GM12878 (cell line): Measurements from ENCODE around the gene ARMC2.

ENCODE experiments used
- BMI1 ChIP-seq: fragments of 450-650 bp; IDR thresholded peaks from 2 replicates; pipeline ENCODE4 v1.6.1; 2016; ENCODE audit warnings: mild to moderate bottlenecking, moderate library complexity, borderline replicate concordance
- CEBPB ChIP-seq, 2 experiments: fragments of 150-350 bp in 1 of 2; IDR thresholded peaks; 2 replicates each; pipeline ENCODE4 v1.6.1; 2012 to 2014; ENCODE audit warnings: low read depth in 2 of 2, low read length in 2 of 2, borderline replicate concordance in 1 of 2, inconsistent platforms in 1 of 2
- EP300 ChIP-seq, 2 experiments: fragments of 150-350 bp in 1 of 2; IDR thresholded peaks; 2 replicates each; pipeline ENCODE4 v1.6.1; 2011 to 2012; ENCODE audit warnings: low read depth in 2 of 2, low read length in 2 of 2, borderline replicate concordance in 1 of 2, improper control_type of control experiment in 1 of 2, inconsistent platforms in 1 of 2; ENCODE audit not compliant: control insufficient read depth in 1 of 2
- EZH2 ChIP-seq: IDR thresholded peaks from 2 replicates; pipeline ENCODE4 v1.6.1; 2012; ENCODE audit warnings: low read depth, mild to moderate bottlenecking, control low read depth, inconsistent platforms, low read length, borderline replicate concordance; ENCODE audit not compliant: control insufficient read depth
- JUND ChIP-seq: IDR thresholded peaks from 2 replicates; pipeline ENCODE4 v1.6.1; 2012; ENCODE audit warnings: low read depth, mild to moderate bottlenecking, low read length, improper control_type of control experiment, moderate library complexity
- MEF2A ChIP-seq: IDR thresholded peaks from 2 replicates; pipeline ENCODE4 v1.6.1; 2011; ENCODE audit warnings: low read depth, mild to moderate bottlenecking, low read length, moderate library complexity; ENCODE audit not compliant: insufficient read depth
- MYC ChIP-seq: IDR thresholded peaks from 2 replicates; pipeline ENCODE4 v1.6.1; 2011; ENCODE audit warnings: mild to moderate bottlenecking, low read length, moderate library complexity, inconsistent platforms; ENCODE audit not compliant: insufficient read depth, insufficient replicate concordance, insufficient read length, severe bottlenecking
- POLR2A ChIP-seq: IDR thresholded peaks from 2 replicates; pipeline ENCODE4 v1.6.1; 2011; ENCODE audit warnings: low read depth, mild to moderate bottlenecking, low read length
- RAD21 ChIP-seq: IDR thresholded peaks from 2 replicates; pipeline ENCODE4 v1.6.1; 2011; ENCODE audit warnings: mild to moderate bottlenecking, low read depth, low read length, moderate library complexity; ENCODE audit not compliant: insufficient read depth
- SIN3A ChIP-seq: IDR thresholded peaks from 2 replicates; pipeline ENCODE4 v1.6.1; 2012; ENCODE audit warnings: low read depth, low read length, improper control_type of control experiment
- SP1 ChIP-seq: IDR thresholded peaks from one replicate; pipeline ENCODE4 v1.6.1; 2011; ENCODE audit warnings: low read depth, low read length
- USF1 ChIP-seq: IDR thresholded peaks from 2 replicates; pipeline ENCODE4 v1.6.1; 2011; ENCODE audit warnings: borderline replicate concordance, low read depth, mild to moderate bottlenecking, moderate library complexity, mixed read lengths, low read length; ENCODE audit not compliant: insufficient read depth; ENCODE audit errors: extremely low read length
- TF ChIP-seq, protein P1 (sequence below): fragments of 450-650 bp; IDR thresholded peaks from 2 replicates; pipeline ENCODE4 v1.6.1; 2016; ENCODE audit warnings: mild to moderate bottlenecking, moderate library complexity, borderline replicate concordance
- TF ChIP-seq, protein P2 (sequence below), 3 experiments: IDR thresholded peaks in 2 of 3; conservative IDR thresholded peaks in 1 of 3; 2 replicates each; pipeline ENCODE4 v1.5.1; 2011; ENCODE audit warnings: low read depth in 3 of 3, low read length in 3 of 3, mild to moderate bottlenecking in 3 of 3, control low read depth in 2 of 3, moderate library complexity in 2 of 3, inconsistent platforms in 1 of 3, mixed read lengths in 1 of 3; ENCODE audit not compliant: control insufficient read depth in 2 of 3, insufficient read depth in 1 of 3; ENCODE audit errors: extremely low read depth in 1 of 3

GRCh38 chr6:109015176-109015575 lies 167.0 kb downstream of the ARMC2 start:
- TF ChIP-seq POLR2A (no peak), USF1 (no peak), BMI1 (no peak), MEF2A (no peak), EP300 (IDR thresholded peaks at IDR 0.05; ENCODE audit: borderline replicate concordance in 1 of 2, control insufficient read depth in 1 of 2, low read depth in 2 of 2, low read length in 2 of 2) (no peak), JUND (no peak), SP1 (no peak), RAD21 (no peak), SIN3A (no peak), MYC (no peak), EZH2 (no peak), CEBPB (IDR thresholded peaks at IDR 0.05; ENCODE audit: borderline replicate concordance in 1 of 2, low read depth in 2 of 2, low read length in 2 of 2) (no peak)
- TF ChIP-seq, protein P1, sequence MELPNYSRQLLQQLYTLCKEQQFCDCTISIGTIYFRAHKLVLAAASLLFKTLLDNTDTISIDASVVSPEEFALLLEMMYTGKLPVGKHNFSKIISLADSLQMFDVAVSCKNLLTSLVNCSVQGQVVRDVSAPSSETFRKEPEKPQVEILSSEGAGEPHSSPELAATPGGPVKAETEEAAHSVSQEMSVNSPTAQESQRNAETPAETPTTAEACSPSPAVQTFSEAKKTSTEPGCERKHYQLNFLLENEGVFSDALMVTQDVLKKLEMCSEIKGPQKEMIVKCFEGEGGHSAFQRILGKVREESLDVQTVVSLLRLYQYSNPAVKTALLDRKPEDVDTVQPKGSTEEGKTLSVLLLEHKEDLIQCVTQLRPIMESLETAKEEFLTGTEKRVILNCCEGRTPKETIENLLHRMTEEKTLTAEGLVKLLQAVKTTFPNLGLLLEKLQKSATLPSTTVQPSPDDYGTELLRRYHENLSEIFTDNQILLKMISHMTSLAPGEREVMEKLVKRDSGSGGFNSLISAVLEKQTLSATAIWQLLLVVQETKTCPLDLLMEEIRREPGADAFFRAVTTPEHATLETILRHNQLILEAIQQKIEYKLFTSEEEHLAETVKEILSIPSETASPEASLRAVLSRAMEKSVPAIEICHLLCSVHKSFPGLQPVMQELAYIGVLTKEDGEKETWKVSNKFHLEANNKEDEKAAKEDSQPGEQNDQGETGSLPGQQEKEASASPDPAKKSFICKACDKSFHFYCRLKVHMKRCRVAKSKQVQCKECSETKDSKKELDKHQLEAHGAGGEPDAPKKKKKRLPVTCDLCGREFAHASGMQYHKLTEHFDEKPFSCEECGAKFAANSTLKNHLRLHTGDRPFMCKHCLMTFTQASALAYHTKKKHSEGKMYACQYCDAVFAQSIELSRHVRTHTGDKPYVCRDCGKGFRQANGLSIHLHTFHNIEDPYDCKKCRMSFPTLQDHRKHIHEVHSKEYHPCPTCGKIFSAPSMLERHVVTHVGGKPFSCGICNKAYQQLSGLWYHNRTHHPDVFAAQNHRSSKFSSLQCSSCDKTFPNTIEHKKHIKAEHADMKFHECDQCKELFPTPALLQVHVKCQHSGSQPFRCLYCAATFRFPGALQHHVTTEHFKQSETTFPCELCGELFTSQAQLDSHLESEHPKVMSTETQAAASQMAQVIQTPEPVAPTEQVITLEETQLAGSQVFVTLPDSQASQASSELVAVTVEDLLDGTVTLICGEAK, result no peak
- TF ChIP-seq, protein P2, sequence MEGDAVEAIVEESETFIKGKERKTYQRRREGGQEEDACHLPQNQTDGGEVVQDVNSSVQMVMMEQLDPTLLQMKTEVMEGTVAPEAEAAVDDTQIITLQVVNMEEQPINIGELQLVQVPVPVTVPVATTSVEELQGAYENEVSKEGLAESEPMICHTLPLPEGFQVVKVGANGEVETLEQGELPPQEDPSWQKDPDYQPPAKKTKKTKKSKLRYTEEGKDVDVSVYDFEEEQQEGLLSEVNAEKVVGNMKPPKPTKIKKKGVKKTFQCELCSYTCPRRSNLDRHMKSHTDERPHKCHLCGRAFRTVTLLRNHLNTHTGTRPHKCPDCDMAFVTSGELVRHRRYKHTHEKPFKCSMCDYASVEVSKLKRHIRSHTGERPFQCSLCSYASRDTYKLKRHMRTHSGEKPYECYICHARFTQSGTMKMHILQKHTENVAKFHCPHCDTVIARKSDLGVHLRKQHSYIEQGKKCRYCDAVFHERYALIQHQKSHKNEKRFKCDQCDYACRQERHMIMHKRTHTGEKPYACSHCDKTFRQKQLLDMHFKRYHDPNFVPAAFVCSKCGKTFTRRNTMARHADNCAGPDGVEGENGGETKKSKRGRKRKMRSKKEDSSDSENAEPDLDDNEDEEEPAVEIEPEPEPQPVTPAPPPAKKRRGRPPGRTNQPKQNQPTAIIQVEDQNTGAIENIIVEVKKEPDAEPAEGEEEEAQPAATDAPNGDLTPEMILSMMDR (IDR thresholded peaks at IDR 0.05 in 2 of 3, conservative IDR thresholded peaks at IDR 0.05 in 1 of 3; ENCODE audit: control insufficient read depth in 2 of 3, extremely low read depth in 1 of 3, insufficient read depth in 1 of 3, low read depth in 3 of 3, low read length in 3 of 3), result no peak
